HCT116 (cell line): ENCODE data around the gene KCTD18. TPM values are rescaled to one million over a fixed set of nuclear protein-coding genes. Genes with fewer than 3 reads are reported as not detected.

Experiments
- ATAC-seq: fragments of 200-7000 bp; cut with Tn5 transposase; 2 replicates; pipeline ENCODE4 v1.9.1; 2020; ENCODE audit warnings: mild to moderate bottlenecking, moderate library complexity
- BruUV-seq: library from RNA; stranded (reverse); fragments of 400-500 nt; replicated peaks from 2 replicates; lab custom pipeline; 2021; lab: Mats Ljungman, UMichigan
- CTCF ChIA-PET: fragments of 300-600 bp; sonication (Branson Sonifier 250); formaldehyde crosslinking; loops from one replicate; lab custom pipeline; 2021; ENCODE audit warnings: antibody characterized with exemption; lab: Charles Lee
- POLR2A ChIA-PET: fragments of 300-600, 350-600 bp; sonication (Branson Sonifier 250); formaldehyde crosslinking; loops from one replicate; lab custom pipeline; 2021; ENCODE audit warnings: antibody characterized with exemption; lab: Charles Lee
- RAD21 ChIA-PET, 2 experiments: fragments of 300-600 bp; sonication (Branson Sonifier 250); formaldehyde crosslinking; loops; one replicate each; lab custom pipeline; 2023; ENCODE audit warnings: low total read pairs in 2 of 2; ENCODE audit not compliant: uncharacterized antibody in 2 of 2, unreplicated experiment in 2 of 2, low non-redundant PET in 1 of 2; lab: Charles Lee
- DNase-seq: peaks from one replicate; pipeline ENCODE4 v3.0.0-alpha.2; 2010; ENCODE audit warnings: low read depth, low spot score
- H2AFZ ChIP-seq: fragments of 200-600 bp; shearing (Covaris generic), sonication (generic); 2 replicates; pipeline ENCODE4 v1.6.1; 2017; ENCODE audit warnings: low read depth, mixed run types, mixed read lengths, antibody characterized with exemption, low read length; ENCODE audit not compliant: poor library complexity, severe bottlenecking
- H3K27ac ChIP-seq: 2 replicates; pipeline ENCODE4 v1.5.1; 2012; ENCODE audit warnings: low read depth, low read length
- H3K27me3 ChIP-seq: fragments of 200-600 bp; sonication (generic); 2 replicates; pipeline ENCODE4 v1.6.1; 2016; ENCODE audit warnings: mixed run types, low read length, mixed read lengths; ENCODE audit not compliant: insufficient read depth
- H3K36me3 ChIP-seq, 2 experiments: fragments of 200-500 bp in 1 of 2; fragments of 200-600 bp in 1 of 2; sonication (Bioruptor generic) in 1 of 2; sonication (generic) in 1 of 2; 2 replicates each; pipeline versions ENCODE4 v1.5.1 to v1.6.1; 2014 to 2016; ENCODE audit warnings: low read length in 2 of 2, inconsistent platforms in 1 of 2, mixed read lengths in 1 of 2, mixed run types in 1 of 2; ENCODE audit not compliant: insufficient read depth in 2 of 2, control insufficient read depth in 1 of 2
- H3K4me1 ChIP-seq, 2 experiments: fragments of 200-600 bp in 1 of 2; sonication (generic) in 1 of 2; 2 replicates each; pipeline versions ENCODE4 v1.5.1 to v1.6.1; 2012 to 2017; ENCODE audit warnings: low read length in 2 of 2, inconsistent platforms in 1 of 2, mild to moderate bottlenecking in 1 of 2, mixed read lengths in 1 of 2, mixed run types in 1 of 2, moderate library complexity in 1 of 2; ENCODE audit not compliant: insufficient read depth in 2 of 2, control insufficient read depth in 1 of 2
- H3K4me2 ChIP-seq: fragments of 200-600 bp; sonication (generic); 2 replicates; pipeline ENCODE4 v1.6.1; 2017; ENCODE audit warnings: mixed run types, low read length, mixed read lengths
- H3K4me3 ChIP-seq, 2 experiments: fragments of 200-600 bp in 1 of 2; sonication (generic) in 1 of 2; replicated peaks in 1 of 2; 2 replicates each; pipeline ENCODE4 v1.5.1; 2011 to 2016; ENCODE audit warnings: low read length in 2 of 2, control low read depth in 1 of 2, low read depth in 1 of 2, mild to moderate bottlenecking in 1 of 2, mixed read lengths in 1 of 2, mixed run types in 1 of 2
- H3K79me2 ChIP-seq: fragments of 200-600 bp; sonication (generic); 2 replicates; pipeline ENCODE4 v1.6.1; 2017; ENCODE audit warnings: mild to moderate bottlenecking, mixed run types, low read length, moderate library complexity, mixed read lengths; ENCODE audit not compliant: insufficient read depth
- H3K9ac ChIP-seq: fragments of 200-600 bp; sonication (generic); 2 replicates; pipeline ENCODE4 v1.6.1; 2016; ENCODE audit warnings: low read length, mixed read lengths
- H3K9me2 ChIP-seq: fragments of 200-600 bp; sonication (generic), shearing (Covaris generic); 2 replicates; pipeline ENCODE4 v1.6.1; 2017; ENCODE audit warnings: mixed run types, mild to moderate bottlenecking, moderate library complexity; ENCODE audit not compliant: insufficient read depth
- H3K9me3 ChIP-seq, 2 experiments: fragments of 200-500 bp in 1 of 2; fragments of 200-600 bp in 1 of 2; sonication (Bioruptor generic) in 1 of 2; sonication (generic) in 1 of 2; 2 replicates each; pipeline ENCODE4 v1.6.1; 2014 to 2017; ENCODE audit warnings: low read length in 2 of 2, mixed read lengths in 2 of 2, inconsistent platforms in 1 of 2, low read depth in 1 of 2, mild to moderate bottlenecking in 1 of 2, mixed run types in 1 of 2, moderate library complexity in 1 of 2; ENCODE audit not compliant: control insufficient read depth in 1 of 2, insufficient read depth in 1 of 2
- H4K20me1 ChIP-seq: fragments of 200-600 bp; sonication (generic), shearing (Covaris generic); 2 replicates; pipeline ENCODE4 v1.6.1; 2017; ENCODE audit warnings: mixed run types, mild to moderate bottlenecking, moderate library complexity; ENCODE audit not compliant: insufficient read depth
- ATF3 ChIP-seq: IDR thresholded peaks from 2 replicates; pipeline ENCODE4 v1.6.1; 2012
- CBX3 ChIP-seq: IDR thresholded peaks from 2 replicates; pipeline ENCODE4 v1.6.1; 2012; ENCODE audit warnings: low read depth
- CEBPB ChIP-seq: IDR thresholded peaks from 2 replicates; pipeline ENCODE4 v1.6.1; 2012; ENCODE audit warnings: low read depth
- ELF1 ChIP-seq: IDR thresholded peaks from 2 replicates; pipeline ENCODE4 v1.6.1; 2012; ENCODE audit warnings: low read depth, borderline replicate concordance
- EZH2 ChIP-seq: fragments of 200-600 bp; sonication (generic); IDR thresholded peaks from 2 replicates; pipeline ENCODE4 v1.6.1; 2017; ENCODE audit warnings: antibody characterized with exemption, mixed run types
- EZH2phosphoT487 ChIP-seq: fragments of 200-600 bp; IDR thresholded peaks from 2 replicates; pipeline ENCODE4 v1.6.1; 2018; ENCODE audit warnings: antibody characterized with exemption, borderline replicate concordance
- FOSL1 ChIP-seq: IDR thresholded peaks from 2 replicates; pipeline ENCODE4 v1.6.1; 2012; ENCODE audit warnings: low read depth
- JUND ChIP-seq: IDR thresholded peaks from 2 replicates; pipeline ENCODE4 v1.6.1; 2012
- MAX ChIP-seq: IDR thresholded peaks from 2 replicates; pipeline ENCODE4 v1.6.1; 2012
- POLR2A ChIP-seq: IDR thresholded peaks from 2 replicates; pipeline ENCODE4 v1.7.0; 2011; ENCODE audit warnings: borderline replicate concordance; ENCODE audit not compliant: insufficient read depth, insufficient read length; ENCODE audit errors: extremely low read depth
- POLR2AphosphoS5 ChIP-seq: IDR thresholded peaks from 2 replicates; pipeline ENCODE4 v1.6.1; 2011; ENCODE audit warnings: mild to moderate bottlenecking, low read depth, low read length, moderate library complexity
- RAD21 ChIP-seq: IDR thresholded peaks from 2 replicates; pipeline ENCODE4 v1.6.1; 2012; ENCODE audit warnings: low read depth, mild to moderate bottlenecking
- REST ChIP-seq: IDR thresholded peaks from 2 replicates; pipeline ENCODE4 v1.6.1; 2012; ENCODE audit warnings: low read depth
- SP1 ChIP-seq: IDR thresholded peaks from 2 replicates; pipeline ENCODE4 v1.6.1; 2012; ENCODE audit warnings: low read depth
- SRF ChIP-seq: IDR thresholded peaks from 2 replicates; pipeline ENCODE4 v1.6.1; 2012; ENCODE audit warnings: low read depth
- TCF7L2 ChIP-seq: IDR thresholded peaks from 2 replicates; pipeline ENCODE4 v1.7.0; 2011; ENCODE audit warnings: borderline replicate concordance, inconsistent platforms; ENCODE audit not compliant: insufficient read depth, insufficient read length; ENCODE audit errors: extremely low read depth
- ZBTB33 ChIP-seq: IDR thresholded peaks from 2 replicates; pipeline ENCODE4 v1.6.1; 2011; ENCODE audit warnings: mild to moderate bottlenecking, low read length, moderate library complexity; ENCODE audit not compliant: insufficient replicate concordance; ENCODE audit errors: extremely low read depth
- ZFX ChIP-seq: fragments of 450-650 bp; IDR thresholded peaks from 2 replicates; pipeline ENCODE4 v1.6.1; 2017
- ZNF274 ChIP-seq: fragments of 200-500 bp; sonication (Bioruptor generic); IDR thresholded peaks from 2 replicates; pipeline ENCODE4 v1.6.1; 2014; ENCODE audit warnings: mild to moderate bottlenecking, low read depth, low read length, inconsistent platforms
- intact Hi-C: fragments of 100-400 bp; cut with micrococcal nuclease; formaldehyde crosslinking; loops from 2 replicates; pipeline ENCODE4 v1.10.0; 2022
- total RNA-seq: library from RNA; stranded (reverse); gene quantifications from one replicate; pipeline ENCODE4 v1.2.1, GENCODE V29; 2021; ENCODE audit not compliant: unreplicated experiment

Gene KCTD18
- total RNA-seq, 1 experiment from 2014 or later: 12.8 TPM

GRCh38 chr2:200494048-200494447 is 15.8 kb downstream of the KCTD18 start:
- no peak for TF ChIP-seq SP1
- TF ChIP-seq CEBPB: no peak
- TF ChIP-seq CBX3: no peak
- no peak for TF ChIP-seq TCF7L2
- TF ChIP-seq SRF: no peak
- no peak for TF ChIP-seq JUND
- no peak for TF ChIP-seq ZFX
- no peak for TF ChIP-seq EZH2
- no peak for TF ChIP-seq ZBTB33
- TF ChIP-seq REST: no peak
- TF ChIP-seq POLR2AphosphoS5: no peak
- TF ChIP-seq ATF3: no peak
- no peak for TF ChIP-seq FOSL1
- TF ChIP-seq ELF1: no peak
- no peak for TF ChIP-seq MAX
- TF ChIP-seq POLR2A: no peak
- TF ChIP-seq ZNF274: no peak
- TF ChIP-seq RAD21: no peak
- TF ChIP-seq EZH2phosphoT487: no peak
- ChIA-PET POLR2A (no interaction called here), CTCF (interaction anchor here (1.1 to 2.7 kb wide), 2 partner anchors 10 to 13 kb away, joined by 3 to 13 read pairs; no protein-coding TSS in a partner anchor)

More at GRCh38 chr2:200494048-200494447, 15.8 kb downstream of the KCTD18 start:
- intact Hi-C loops: no loop called here
- Histone ChIP-seq H3K4me1 (no peaks in the 10 kb centered on the region), H3K9me3 (no peaks in the 10 kb centered on the region), H3K9ac (no peak overlapping the region), H4K20me1 (no peaks in the 10 kb centered on the region), H3K4me2 (no peak overlapping the region), H3K36me3 (peaks cover 0 to 8% of the 10 kb centered on the region in 2 experiments; a peak in 3 of 4 replicates), H2AFZ (no peak overlapping the region), H3K27me3 (no peaks in the 10 kb centered on the region), H3K79me2 (no peaks in the 10 kb centered on the region), H3K27ac (no peak overlapping the region), H3K4me3 (no peak overlapping the region), H3K9me2 (no peaks in the 10 kb centered on the region)
- DNase-seq: no peak
- no peak for ATAC-seq
- RAD21 ChIA-PET: no interaction called here
- BruUV-seq: no TSS peak
